HEK293 (cell line): ENCODE results near the gene LGR5.

Experiments used
- BCL11A ChIP-seq: fragments of 450-650 bp; formaldehyde crosslinking; IDR thresholded peaks from 2 replicates; pipeline ENCODE4 v1.5.1; 2016; ENCODE audit warnings: low read depth, missing biosample characterization, missing genetic modification characterization
- FEZF1 ChIP-seq: fragments of 450-650 bp; formaldehyde crosslinking; IDR thresholded peaks from 2 replicates; pipeline ENCODE4 v1.5.1; 2016; ENCODE audit warnings: missing biosample characterization, missing genetic modification characterization
- GLIS1 ChIP-seq: fragments of 450-650 bp; formaldehyde crosslinking; IDR thresholded peaks from 2 replicates; pipeline ENCODE4 v1.5.1; 2016; ENCODE audit warnings: missing biosample characterization, missing genetic modification characterization
- KLF16 ChIP-seq: fragments of 450-650 bp; formaldehyde crosslinking; IDR thresholded peaks from 2 replicates; pipeline ENCODE4 v1.5.1; 2017; ENCODE audit warnings: missing biosample characterization, missing genetic modification characterization
- KLF7 ChIP-seq: fragments of 450-650 bp; formaldehyde crosslinking; IDR thresholded peaks from 2 replicates; pipeline ENCODE4 v1.5.1; 2016; ENCODE audit warnings: missing biosample characterization, missing genetic modification characterization, borderline replicate concordance
- KLF8 ChIP-seq: fragments of 450-650 bp; formaldehyde crosslinking; IDR thresholded peaks from 2 replicates; pipeline ENCODE4 v1.5.1; 2016; ENCODE audit warnings: missing biosample characterization, missing genetic modification characterization
- MEIS1 ChIP-seq: sonication (generic); formaldehyde crosslinking; IDR thresholded peaks from 2 replicates; pipeline ENCODE4 v1.8.1; 2022; ENCODE audit warnings: missing genetic modification reagents, mild to moderate bottlenecking, borderline replicate concordance
- SETDB1 ChIP-seq: IDR thresholded peaks from one replicate; pipeline ENCODE4 v1.6.1; 2017; ENCODE audit warnings: mild to moderate bottlenecking, low read length, moderate library complexity, mixed read lengths; ENCODE audit not compliant: insufficient read length
- SP2 ChIP-seq: fragments of 450-650 bp; formaldehyde crosslinking; IDR thresholded peaks from 2 replicates; pipeline ENCODE4 v1.5.1; 2016; ENCODE audit warnings: missing biosample characterization, missing genetic modification characterization
- YY1 ChIP-seq: fragments of 450-650 bp; formaldehyde crosslinking; IDR thresholded peaks from 2 replicates; pipeline ENCODE4 v1.5.1; 2018; ENCODE audit warnings: missing biosample characterization, missing genetic modification characterization
- ZFHX2 ChIP-seq: fragments of 450-650 bp; formaldehyde crosslinking; conservative IDR thresholded peaks from 2 replicates; pipeline ENCODE4 v1.5.1; 2016; ENCODE audit warnings: missing biosample characterization, missing genetic modification characterization
- ZFP41 ChIP-seq: fragments of 450-650 bp; formaldehyde crosslinking; IDR thresholded peaks from 2 replicates; pipeline ENCODE4 v1.5.1; 2016; ENCODE audit warnings: missing biosample characterization, missing genetic modification characterization, borderline replicate concordance
- ZNF114 ChIP-seq: fragments of 450-650 bp; formaldehyde crosslinking; IDR thresholded peaks from 2 replicates; pipeline ENCODE4 v1.5.0; 2017; ENCODE audit warnings: missing biosample characterization, missing genetic modification characterization
- ZNF302 ChIP-seq: fragments of 450-650 bp; formaldehyde crosslinking; IDR thresholded peaks from 2 replicates; pipeline ENCODE4 v1.5.1; 2016; ENCODE audit warnings: missing biosample characterization, missing genetic modification characterization, low read depth
- ZNF350 ChIP-seq: fragments of 450-650 bp; formaldehyde crosslinking; IDR thresholded peaks from 2 replicates; pipeline ENCODE4 v1.5.0; 2017; ENCODE audit warnings: missing biosample characterization, mild to moderate bottlenecking, missing genetic modification characterization
- ZNF37A ChIP-seq: fragments of 450-650 bp; IDR thresholded peaks from 2 replicates; pipeline ENCODE4 v1.5.1; 2018; ENCODE audit warnings: missing biosample characterization, missing genetic modification characterization
- ZNF473 ChIP-seq: fragments of 450-650 bp; formaldehyde crosslinking; IDR thresholded peaks from 2 replicates; pipeline ENCODE4 v1.5.1; 2017; ENCODE audit warnings: missing biosample characterization, missing genetic modification characterization
- ZNF48 ChIP-seq: fragments of 450-650 bp; formaldehyde crosslinking; IDR thresholded peaks from 2 replicates; pipeline ENCODE4 v1.5.1; 2016; ENCODE audit warnings: missing biosample characterization, missing genetic modification characterization
- ZNF549 ChIP-seq: fragments of 450-650 bp; IDR thresholded peaks from 2 replicates; pipeline ENCODE4 v1.5.1; 2018; ENCODE audit warnings: missing biosample characterization, missing genetic modification characterization, mild to moderate bottlenecking, inconsistent platforms, moderate library complexity
- ZNF664 ChIP-seq: fragments of 450-650 bp; formaldehyde crosslinking; IDR thresholded peaks from 2 replicates; pipeline ENCODE4 v1.5.1; 2016; ENCODE audit warnings: missing biosample characterization, missing genetic modification characterization
- TF ChIP-seq, protein P1 (sequence below): fragments of 450-650 bp; formaldehyde crosslinking; conservative IDR thresholded peaks from 2 replicates; pipeline ENCODE4 v1.5.1; 2016; ENCODE audit warnings: low read depth, missing biosample characterization, missing genetic modification characterization
- TF ChIP-seq, protein P2 (sequence below): sonication (generic); formaldehyde crosslinking; IDR thresholded peaks from 2 replicates; pipeline ENCODE4 v1.8.1; 2022; ENCODE audit warnings: mild to moderate bottlenecking, moderate library complexity, missing genetic modification reagents
- TF ChIP-seq, protein P3 (sequence below): fragments of 450-650 bp; formaldehyde crosslinking; IDR thresholded peaks from 2 replicates; pipeline ENCODE4 v1.5.1; 2016; ENCODE audit warnings: missing biosample characterization, missing genetic modification characterization
- TF ChIP-seq, protein P4 (sequence below): fragments of 450-650 bp; formaldehyde crosslinking; IDR thresholded peaks from 2 replicates; pipeline ENCODE4 v1.5.0; 2017; ENCODE audit warnings: missing biosample characterization, missing genetic modification characterization, borderline replicate concordance
- TF ChIP-seq, protein P5 (sequence below): fragments of 450-650 bp; formaldehyde crosslinking; IDR thresholded peaks from 2 replicates; pipeline ENCODE4 v1.5.1; 2016; ENCODE audit warnings: missing biosample characterization, missing genetic modification characterization
- TF ChIP-seq, protein P6 (sequence below): fragments of 450-650 bp; formaldehyde crosslinking; IDR thresholded peaks from 2 replicates; pipeline ENCODE4 v1.5.1; 2017; ENCODE audit warnings: missing biosample characterization, mild to moderate bottlenecking, missing genetic modification characterization, moderate library complexity
- TF ChIP-seq, protein P7 (sequence below): fragments of 450-650 bp; formaldehyde crosslinking; IDR thresholded peaks from 2 replicates; pipeline ENCODE4 v1.5.1; 2016; ENCODE audit warnings: missing biosample characterization, missing genetic modification characterization

The LGR5 gene

DNA sequence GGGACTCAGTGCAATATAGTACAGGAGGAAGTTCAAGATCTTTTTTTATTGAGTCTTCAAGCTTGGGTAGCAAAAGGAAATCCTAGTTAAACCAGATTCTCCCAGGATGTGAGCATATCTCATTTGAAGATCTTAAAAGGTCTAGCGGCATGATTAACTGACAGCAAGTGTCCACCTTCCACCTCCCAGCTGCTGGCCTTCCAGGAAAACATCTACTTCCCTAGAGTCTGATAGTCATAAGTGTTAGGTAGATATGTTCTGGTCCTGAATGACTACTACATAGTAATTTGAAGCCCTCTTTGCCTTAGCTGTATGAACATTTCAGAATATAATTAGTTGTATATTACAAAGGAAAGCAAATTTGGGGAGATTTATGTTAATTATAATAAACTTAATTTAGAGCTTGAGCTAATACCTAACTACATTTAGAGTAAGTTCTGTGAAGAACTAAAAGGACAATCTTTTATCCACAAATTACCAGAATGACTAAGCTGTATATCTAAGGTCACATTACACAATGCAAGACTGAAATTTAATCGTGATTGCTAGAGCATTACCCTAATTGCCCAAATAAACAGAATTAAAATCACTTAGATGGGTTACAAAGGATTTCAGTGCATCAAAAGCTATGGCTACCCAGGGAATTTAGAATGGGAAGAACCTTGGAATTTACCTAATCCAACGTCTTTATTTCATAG is 9.9 kb downstream of the LGR5 start (continued):
- TF ChIP-seq, protein P1, sequence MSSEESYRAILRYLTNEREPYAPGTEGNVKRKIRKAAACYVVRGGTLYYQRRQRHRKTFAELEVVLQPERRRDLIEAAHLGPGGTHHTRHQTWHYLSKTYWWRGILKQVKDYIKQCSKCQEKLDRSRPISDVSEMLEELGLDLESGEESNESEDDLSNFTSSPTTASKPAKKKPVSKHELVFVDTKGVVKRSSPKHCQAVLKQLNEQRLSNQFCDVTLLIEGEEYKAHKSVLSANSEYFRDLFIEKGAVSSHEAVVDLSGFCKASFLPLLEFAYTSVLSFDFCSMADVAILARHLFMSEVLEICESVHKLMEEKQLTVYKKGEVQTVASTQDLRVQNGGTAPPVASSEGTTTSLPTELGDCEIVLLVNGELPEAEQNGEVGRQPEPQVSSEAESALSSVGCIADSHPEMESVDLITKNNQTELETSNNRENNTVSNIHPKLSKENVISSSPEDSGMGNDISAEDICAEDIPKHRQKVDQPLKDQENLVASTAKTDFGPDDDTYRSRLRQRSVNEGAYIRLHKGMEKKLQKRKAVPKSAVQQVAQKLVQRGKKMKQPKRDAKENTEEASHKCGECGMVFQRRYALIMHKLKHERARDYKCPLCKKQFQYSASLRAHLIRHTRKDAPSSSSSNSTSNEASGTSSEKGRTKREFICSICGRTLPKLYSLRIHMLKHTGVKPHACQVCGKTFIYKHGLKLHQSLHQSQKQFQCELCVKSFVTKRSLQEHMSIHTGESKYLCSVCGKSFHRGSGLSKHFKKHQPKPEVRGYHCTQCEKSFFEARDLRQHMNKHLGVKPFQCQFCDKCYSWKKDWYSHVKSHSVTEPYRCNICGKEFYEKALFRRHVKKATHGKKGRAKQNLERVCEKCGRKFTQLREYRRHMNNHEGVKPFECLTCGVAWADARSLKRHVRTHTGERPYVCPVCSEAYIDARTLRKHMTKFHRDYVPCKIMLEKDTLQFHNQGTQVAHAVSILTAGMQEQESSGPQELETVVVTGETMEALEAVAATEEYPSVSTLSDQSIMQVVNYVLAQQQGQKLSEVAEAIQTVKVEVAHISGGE (tag by site-specific recombination) = no peak
- no peak for TF ChIP-seq ZNF350
- no peak for TF ChIP-seq KLF8 (tag by site-specific recombination)
- TF ChIP-seq SETDB1 = no peak
- TF ChIP-seq, protein P2, sequence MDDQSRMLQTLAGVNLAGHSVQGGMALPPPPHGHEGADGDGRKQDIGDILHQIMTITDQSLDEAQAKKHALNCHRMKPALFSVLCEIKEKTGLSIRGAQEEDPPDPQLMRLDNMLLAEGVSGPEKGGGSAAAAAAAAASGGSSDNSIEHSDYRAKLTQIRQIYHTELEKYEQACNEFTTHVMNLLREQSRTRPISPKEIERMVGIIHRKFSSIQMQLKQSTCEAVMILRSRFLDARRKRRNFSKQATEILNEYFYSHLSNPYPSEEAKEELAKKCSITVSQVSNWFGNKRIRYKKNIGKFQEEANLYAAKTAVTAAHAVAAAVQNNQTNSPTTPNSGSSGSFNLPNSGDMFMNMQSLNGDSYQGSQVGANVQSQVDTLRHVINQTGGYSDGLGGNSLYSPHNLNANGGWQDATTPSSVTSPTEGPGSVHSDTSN = no peak
- TF ChIP-seq, protein P3, sequence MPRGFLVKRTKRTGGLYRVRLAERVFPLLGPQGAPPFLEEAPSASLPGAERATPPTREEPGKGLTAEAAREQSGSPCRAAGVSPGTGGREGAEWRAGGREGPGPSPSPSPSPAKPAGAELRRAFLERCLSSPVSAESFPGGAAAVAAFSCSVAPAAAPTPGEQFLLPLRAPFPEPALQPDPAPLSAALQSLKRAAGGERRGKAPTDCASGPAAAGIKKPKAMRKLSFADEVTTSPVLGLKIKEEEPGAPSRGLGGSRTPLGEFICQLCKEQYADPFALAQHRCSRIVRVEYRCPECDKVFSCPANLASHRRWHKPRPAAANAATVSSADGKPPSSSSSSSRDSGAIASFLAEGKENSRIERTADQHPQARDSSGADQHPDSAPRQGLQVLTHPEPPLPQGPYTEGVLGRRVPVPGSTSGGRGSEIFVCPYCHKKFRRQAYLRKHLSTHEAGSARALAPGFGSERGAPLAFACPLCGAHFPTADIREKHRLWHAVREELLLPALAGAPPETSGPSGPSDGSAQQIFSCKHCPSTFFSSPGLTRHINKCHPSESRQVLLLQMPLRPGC (tag by site-specific recombination) = peak; percentile 73
- no peak for TF ChIP-seq ZFHX2 (tag by site-specific recombination)
- TF ChIP-seq, protein P4, sequence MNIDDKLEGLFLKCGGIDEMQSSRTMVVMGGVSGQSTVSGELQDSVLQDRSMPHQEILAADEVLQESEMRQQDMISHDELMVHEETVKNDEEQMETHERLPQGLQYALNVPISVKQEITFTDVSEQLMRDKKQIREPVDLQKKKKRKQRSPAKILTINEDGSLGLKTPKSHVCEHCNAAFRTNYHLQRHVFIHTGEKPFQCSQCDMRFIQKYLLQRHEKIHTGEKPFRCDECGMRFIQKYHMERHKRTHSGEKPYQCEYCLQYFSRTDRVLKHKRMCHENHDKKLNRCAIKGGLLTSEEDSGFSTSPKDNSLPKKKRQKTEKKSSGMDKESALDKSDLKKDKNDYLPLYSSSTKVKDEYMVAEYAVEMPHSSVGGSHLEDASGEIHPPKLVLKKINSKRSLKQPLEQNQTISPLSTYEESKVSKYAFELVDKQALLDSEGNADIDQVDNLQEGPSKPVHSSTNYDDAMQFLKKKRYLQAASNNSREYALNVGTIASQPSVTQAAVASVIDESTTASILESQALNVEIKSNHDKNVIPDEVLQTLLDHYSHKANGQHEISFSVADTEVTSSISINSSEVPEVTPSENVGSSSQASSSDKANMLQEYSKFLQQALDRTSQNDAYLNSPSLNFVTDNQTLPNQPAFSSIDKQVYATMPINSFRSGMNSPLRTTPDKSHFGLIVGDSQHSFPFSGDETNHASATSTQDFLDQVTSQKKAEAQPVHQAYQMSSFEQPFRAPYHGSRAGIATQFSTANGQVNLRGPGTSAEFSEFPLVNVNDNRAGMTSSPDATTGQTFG = no peak
- 0 out of 2 replicates have a peak, but pooled peaks have one; percentile 37 for TF ChIP-seq BCL11A
- no peak for TF ChIP-seq ZNF664
- TF ChIP-seq ZNF302 (tag by site-specific recombination) = no peak
- no peak for TF ChIP-seq ZNF48 (tag by site-specific recombination)
- no peak for TF ChIP-seq ZFP41 (tag by site-specific recombination)
- TF ChIP-seq, protein P5, sequence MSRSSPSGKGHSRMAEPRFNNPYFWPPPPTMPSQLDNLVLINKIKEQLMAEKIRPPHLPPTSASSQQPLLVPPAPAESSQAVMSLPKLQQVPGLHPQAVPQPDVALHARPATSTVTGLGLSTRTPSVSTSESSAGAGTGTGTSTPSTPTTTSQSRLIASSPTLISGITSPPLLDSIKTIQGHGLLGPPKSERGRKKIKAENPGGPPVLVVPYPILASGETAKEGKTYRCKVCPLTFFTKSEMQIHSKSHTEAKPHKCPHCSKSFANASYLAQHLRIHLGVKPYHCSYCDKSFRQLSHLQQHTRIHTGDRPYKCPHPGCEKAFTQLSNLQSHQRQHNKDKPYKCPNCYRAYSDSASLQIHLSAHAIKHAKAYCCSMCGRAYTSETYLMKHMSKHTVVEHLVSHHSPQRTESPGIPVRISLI (tag by site-specific recombination) = no peak
- no peak for TF ChIP-seq YY1 (tag by site-specific recombination)
- TF ChIP-seq KLF16 (tag by site-specific recombination) = no peak
- no peak for TF ChIP-seq KLF7
- TF ChIP-seq GLIS1 (tag by site-specific recombination) = no peak
- no peak for TF ChIP-seq ZNF549 (tag by site-specific recombination)
- TF ChIP-seq, protein P6, sequence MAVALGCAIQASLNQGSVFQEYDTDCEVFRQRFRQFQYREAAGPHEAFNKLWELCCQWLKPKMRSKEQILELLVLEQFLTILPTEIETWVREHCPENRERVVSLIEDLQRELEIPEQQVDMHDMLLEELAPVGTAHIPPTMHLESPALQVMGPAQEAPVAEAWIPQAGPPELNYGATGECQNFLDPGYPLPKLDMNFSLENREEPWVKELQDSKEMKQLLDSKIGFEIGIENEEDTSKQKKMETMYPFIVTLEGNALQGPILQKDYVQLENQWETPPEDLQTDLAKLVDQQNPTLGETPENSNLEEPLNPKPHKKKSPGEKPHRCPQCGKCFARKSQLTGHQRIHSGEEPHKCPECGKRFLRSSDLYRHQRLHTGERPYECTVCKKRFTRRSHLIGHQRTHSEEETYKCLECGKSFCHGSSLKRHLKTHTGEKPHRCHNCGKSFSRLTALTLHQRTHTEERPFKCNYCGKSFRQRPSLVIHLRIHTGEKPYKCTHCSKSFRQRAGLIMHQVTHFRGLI = no peak
- no peak for TF ChIP-seq ZNF473 (tag by site-specific recombination)
- no peak for TF ChIP-seq MEIS1 (CRISPR knock-in tag)
- peak; percentile 73 for TF ChIP-seq FEZF1 (tag by site-specific recombination)
- no peak for TF ChIP-seq ZNF37A (tag by site-specific recombination)
- TF ChIP-seq, protein P7, sequence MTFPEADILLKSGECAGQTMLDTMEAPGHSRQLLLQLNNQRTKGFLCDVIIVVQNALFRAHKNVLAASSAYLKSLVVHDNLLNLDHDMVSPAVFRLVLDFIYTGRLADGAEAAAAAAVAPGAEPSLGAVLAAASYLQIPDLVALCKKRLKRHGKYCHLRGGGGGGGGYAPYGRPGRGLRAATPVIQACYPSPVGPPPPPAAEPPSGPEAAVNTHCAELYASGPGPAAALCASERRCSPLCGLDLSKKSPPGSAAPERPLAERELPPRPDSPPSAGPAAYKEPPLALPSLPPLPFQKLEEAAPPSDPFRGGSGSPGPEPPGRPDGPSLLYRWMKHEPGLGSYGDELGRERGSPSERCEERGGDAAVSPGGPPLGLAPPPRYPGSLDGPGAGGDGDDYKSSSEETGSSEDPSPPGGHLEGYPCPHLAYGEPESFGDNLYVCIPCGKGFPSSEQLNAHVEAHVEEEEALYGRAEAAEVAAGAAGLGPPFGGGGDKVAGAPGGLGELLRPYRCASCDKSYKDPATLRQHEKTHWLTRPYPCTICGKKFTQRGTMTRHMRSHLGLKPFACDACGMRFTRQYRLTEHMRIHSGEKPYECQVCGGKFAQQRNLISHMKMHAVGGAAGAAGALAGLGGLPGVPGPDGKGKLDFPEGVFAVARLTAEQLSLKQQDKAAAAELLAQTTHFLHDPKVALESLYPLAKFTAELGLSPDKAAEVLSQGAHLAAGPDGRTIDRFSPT (tag by site-specific recombination) = no peak
- TF ChIP-seq ZNF114 = no peak
- no peak for TF ChIP-seq SP2 (tag by site-specific recombination)
